GM18508 (cell line): ENCODE results near the gene C2CD3.

Source experiments
- ATAC-seq: cut with Tn5 transposase; IDR thresholded peaks from one replicate; pipeline ENCODE4 v1.9.1; 2021; ENCODE audit warnings: moderate number of reproducible peaks; ENCODE audit not compliant: insufficient read depth, unreplicated experiment

The C2CD3 gene, protein sequence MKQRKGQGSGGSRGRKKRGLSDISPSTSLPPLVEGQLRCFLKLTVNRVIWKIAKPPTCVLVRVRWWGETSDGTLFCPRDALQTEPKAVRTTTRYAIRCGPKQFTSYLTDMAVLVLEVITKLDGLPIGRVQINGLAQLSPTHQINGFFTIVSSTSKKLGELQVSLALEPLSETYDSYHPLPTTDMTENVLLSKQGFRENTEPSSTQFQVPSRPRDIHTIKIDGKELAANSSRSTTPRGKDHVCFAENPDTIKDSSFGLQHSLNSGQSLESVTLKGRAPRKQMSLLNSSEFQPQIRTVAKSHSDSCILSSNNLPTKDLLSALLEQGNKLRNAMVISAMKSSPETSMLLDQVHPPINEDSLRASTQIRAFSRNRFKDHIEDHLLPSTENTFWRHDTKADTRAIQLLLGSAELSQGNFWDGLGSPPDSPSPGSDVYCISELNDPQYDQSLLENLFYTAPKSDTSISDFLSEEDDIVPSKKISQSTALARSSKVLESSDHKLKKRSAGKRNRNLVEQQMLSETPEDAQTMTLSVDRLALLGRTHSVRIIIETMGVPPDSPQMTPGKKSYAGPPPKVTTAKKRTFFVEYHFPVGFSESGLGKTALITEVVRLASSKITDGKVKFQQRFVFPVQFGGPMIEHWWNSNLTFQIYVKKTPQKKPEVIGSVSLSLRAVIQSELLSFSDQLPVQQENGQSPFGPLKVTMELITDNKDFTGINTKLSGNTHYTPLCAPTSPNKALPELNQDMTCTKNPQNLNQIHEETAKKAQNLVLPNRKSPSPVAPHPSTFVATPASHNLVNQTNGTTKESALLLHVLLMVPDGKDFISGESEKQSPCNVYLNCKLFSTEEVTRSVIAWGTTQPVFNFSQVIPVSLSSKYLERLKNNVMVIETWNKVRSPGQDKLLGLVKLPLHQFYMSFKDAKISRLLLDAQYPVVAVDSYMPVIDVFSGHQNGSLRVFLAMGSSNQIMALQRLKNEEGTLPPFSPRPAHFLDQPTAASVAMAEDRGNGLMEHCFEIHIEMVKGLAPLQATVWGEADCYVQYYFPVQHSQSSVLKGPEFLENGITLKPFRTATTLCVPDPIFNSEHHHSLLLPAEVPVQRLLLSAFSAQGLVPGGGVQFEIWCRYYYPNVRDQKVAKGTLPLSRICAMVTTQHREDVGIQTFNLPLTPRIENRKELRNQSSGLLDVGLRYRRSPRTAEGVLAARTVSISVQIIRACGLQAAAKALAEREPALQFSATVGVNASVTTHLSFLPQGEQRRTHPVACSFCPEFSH (N-terminal part only)

DNA sequence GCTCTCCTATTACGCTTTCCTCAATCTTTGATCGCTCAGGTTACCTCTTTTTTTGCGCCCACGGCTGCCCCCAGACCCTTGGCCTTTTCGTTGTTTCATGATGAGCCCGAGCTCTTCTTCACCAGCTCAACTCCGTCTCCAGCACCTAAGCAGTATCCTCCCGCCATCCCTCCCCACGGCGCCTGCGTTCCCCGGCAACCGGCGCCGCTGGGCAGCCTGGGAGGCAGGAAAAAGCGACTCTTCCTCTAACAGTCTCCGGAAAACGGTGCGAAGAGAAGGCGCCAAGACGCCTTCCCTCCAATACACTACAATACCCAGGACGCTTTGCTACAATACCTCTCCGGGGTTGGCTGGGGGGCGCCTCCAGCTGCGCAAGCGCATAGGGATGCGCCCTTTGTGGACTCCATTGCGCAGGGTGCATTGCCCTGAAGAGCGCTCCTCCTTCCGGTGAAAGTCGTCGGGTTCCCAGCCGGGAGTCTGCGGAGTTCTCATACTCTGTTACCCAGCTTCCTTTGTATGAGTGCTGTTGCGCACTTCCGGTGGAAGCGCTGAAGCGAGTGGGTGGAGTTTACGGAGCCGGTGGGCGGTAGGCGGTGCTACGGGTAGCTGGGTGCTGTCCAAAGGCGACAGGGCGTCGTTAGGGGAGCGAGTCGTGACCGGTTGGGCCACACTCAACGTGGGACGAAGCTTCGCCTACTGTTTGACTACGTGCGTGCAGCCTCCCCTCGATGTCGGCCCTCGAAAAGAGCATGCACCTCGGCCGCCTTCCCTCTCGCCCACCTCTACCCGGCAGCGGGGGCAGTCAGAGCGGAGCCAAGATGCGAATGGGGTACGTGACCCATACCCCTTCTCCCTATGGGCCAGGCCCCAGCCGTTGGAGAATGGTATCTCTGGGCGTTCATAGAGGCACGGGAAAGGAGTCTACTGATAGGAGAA, at the start of gene C2CD3, which contains the start of gene PPME1:
C2CD3 (minus strand) TSS at position 309 of the 936 bp plus-strand sequence; CDS start at position 99, 210 bp downstream.
PPME1 (plus strand) TSS at position 596 of the 936 bp plus-strand sequence; CDS start at position 729, 133 bp downstream.
- peak; percentile 96 for ATAC-seq

DNA sequence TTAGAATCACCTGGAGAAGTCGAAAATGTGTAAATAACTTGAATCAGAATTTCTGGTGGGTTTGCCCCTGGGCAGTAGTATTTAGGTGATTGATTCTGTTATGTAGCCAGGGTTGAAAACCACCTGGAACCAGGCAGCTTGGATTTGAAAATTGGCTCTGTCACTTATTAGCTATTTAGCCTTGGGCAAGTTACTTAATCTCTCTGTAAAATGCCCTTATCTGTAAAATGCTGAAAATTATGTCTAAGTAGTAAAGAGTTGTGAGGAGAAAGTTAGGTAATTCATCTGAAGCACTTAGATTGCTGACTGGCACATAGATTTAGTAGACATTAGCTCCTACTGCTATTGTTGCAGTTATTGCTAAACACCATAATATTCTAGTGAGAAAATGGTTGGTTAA, 49.6 kb upstream of the C2CD3 start:
- ATAC-seq = no peak

DNA sequence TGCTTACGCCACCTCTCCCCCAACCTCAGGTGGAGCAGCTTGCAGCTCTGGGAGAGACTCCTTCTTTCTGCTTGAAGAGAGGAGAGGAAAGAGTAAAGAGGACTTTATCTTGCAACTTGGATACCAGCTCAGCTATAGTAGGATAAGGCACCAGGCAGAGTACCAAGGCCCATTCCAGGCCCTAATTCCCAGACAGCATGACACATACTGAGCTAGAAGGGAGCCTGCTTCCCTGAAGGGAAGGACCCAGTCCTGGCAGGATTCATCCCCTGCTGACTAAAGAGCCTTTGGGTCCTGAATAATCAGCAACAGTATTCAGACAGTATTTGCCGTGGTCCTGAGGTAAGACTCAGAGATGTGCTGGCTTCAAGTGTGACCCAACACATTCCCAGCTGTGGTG, 41.7 kb upstream of the C2CD3 start:
- no peak for ATAC-seq

DNA sequence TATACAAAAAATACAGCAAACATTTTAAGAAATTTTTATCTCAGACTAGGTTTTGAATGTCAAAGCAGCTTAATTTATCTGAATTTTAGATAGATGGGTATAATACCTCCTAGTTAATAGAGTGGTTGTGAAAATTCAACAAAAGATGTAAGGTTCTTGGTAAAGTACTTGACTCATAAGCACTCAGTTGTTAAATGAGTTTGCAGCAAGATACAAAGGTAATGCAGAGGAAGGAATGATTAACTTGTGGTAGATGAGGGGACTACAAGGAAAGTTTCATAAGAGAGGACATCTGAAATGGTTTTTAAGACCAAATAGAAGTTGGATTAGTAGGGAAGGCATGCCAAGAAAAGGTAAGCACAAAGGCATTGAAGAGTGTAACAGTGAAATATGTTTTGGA, 37.7 kb upstream of the C2CD3 start:
- no peak for ATAC-seq

DNA sequence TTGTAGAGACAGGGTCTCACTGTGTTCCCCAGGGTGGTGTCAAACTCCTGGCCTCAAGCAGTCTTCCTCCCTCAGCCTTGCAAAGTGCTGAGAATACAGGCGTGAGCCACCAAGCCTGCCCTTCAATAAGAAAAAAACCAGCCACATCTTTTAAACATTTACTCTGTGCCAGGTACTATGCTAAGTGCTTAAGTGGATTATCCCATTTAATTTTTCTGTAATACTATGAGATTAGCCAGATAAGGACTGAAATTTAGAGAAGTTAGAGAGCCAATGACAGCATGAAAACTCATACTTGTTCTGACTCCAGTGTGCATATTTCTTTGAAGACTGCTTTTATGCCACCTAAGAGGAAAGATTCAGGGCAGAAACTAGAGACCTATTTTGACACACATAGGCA, 35.9 kb upstream of the C2CD3 start:
- no peak for ATAC-seq

DNA sequence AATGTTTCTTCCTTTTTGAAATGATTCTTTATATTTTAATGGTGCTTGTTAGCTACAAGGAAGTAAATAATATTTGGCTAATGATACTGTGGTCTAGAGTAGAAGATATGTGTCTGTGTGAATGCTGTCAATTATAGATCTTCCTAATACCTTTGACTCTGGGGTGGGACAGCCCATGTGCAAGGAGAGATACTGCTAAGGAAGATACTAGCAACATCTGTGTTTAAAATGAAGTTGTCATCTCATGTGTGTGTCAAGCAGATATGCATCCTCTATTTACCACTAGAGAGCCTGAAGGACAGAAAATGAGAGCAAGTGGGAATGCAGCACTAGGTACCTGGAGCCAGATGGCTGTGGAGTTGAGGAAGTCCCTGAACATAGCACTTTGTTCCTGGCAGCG, 34.4 kb upstream of the C2CD3 start:
- ATAC-seq = no peak

DNA sequence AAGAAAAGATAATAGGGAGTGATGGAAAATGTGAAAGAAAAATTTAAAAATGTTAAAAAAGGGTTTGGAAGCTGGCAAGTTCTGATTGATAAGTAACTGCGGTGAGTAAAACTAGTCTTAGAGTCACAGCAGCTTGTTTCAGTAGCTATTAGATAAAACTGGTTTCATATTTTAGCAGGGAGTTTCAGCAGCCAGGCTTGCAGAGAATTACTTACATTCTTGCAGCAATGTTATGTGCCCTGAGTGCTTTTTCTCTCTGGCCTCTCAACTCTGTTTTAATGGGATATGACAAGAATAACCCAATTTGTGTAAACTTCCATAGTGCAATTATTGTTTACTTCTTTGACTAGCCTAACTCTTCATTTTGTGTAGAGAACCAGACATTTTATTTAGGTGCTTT, 33.9 kb upstream of the C2CD3 start:
- no peak for ATAC-seq

DNA sequence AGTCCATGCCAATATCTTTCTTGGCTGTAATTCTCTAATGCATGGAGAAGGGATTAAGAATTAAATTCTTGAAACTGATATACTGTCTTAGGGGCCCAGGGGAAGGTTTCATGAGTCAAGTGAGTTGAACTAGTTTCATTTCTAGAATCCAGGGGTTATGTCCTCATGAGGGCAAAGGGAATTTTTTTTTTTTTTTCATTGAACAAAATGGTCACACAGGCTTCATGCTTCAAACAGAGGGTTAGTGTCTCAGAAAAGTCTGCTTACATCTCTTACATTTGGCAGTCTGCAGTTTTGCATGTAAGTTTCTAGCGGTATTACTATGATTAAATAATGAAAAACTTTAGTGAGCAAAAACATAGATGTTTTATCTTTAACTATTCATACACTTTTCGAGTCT, 33.2 kb upstream of the C2CD3 start:
- ATAC-seq = no peak

DNA sequence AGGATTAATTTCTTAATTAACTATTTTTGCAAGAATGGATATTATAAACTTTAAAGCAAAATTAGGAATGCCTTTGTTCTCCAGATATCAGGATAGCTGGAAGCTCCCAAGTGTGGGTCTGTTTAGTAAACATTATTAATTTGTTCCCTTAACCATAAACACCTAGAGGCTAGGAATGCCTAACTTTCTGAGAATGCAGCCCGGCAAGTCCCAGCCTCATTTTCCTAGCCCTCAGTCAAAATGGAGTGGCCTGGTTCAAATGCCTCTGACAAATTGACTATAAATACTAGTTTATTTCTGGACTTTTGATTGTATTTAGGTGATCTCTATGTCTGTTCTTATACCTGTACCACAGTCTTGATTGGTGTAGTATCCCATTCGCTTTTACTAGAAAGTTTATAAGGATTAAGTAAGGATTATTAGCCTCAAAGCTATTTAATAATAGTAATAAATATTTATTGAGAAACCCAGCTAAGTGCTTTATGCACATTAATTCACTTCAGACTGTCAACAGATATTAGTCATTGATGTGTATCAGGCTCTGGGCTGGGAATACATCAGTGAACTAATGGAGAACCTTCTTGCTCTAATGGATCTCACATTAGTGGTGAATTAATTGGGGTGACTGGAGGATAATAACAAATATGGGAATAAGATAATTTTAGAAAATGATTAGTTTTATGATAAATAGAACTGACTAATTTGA, 26.1 kb upstream of the C2CD3 start:
- no peak for ATAC-seq

DNA sequence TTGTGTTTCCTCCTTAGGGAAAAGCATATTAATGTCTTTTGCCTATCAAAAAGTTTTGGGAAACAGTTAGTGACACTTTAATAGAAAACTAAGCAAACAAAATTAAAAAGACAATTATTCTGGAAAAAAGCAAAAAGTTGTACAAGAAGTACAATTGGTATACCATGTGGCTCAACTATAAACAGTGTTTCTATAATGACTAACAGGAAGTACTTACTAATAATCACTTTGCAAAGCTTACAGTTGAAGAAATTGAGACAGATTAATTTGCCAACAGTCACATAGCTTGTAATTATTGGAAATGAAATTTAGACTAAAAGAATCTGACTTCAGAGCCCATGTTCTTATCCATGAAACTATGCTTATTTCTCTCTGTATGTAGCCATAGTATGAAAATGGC, 25.0 kb upstream of the C2CD3 start:
- no peak for ATAC-seq

DNA sequence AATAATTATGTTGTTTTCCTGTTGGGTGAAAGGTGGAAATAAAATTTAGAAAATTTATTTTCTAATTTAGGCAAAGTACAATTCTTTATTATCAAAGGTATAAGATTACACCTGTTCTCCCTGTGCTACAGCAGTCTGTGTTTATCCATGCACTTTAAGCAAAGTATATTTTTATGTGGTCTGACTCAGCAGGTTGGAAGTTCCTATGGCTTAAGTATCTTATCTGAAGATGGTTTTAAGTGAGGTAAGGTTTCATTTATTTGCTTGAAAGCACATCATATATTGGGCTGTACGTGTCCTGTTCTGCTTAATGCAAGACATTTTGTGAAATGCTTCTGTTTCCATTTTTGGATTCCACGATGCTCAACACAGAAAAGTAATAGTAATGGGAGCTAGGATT, 14.9 kb upstream of the C2CD3 start:
- no peak for ATAC-seq

DNA sequence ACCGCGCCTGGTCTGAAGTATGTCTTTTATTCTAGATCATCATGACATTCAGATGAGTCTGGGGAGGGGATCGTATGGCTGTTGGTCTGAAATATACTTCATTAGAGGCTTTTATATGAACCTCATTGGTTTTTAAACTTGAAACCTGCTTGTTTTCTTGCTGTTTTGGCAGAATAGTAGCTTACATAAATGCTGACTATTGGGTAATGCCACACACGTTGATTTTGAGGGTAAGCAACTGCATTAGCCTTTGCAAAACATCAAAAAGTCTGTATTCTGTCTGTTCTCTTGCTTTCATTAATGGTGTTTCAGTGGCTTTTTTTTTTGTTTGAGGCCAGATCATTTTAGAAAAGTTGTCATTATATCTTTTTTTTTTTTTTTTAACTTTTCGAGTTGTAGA, 14.5 kb upstream of the C2CD3 start:
- no peak for ATAC-seq

DNA sequence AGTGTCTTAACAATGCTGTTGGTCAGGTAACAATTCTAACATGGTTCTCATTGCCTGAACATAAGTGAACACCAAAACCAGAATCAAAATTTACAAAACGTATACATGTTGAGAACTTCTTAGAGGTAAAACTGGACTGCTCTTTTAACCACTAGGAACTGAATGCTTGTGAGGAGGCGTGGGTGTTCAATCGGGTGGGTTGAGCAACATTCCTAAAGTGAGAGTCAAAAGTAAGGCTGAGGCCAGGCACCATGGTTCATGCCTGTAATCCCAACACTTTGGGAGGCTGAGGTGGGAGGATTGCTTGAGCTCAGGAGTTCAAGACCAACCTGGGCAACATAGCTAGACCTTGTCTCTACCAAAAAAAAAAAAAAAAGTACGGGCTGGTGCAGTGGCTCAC, 11.8 kb upstream of the C2CD3 start:
- no peak for ATAC-seq

DNA sequence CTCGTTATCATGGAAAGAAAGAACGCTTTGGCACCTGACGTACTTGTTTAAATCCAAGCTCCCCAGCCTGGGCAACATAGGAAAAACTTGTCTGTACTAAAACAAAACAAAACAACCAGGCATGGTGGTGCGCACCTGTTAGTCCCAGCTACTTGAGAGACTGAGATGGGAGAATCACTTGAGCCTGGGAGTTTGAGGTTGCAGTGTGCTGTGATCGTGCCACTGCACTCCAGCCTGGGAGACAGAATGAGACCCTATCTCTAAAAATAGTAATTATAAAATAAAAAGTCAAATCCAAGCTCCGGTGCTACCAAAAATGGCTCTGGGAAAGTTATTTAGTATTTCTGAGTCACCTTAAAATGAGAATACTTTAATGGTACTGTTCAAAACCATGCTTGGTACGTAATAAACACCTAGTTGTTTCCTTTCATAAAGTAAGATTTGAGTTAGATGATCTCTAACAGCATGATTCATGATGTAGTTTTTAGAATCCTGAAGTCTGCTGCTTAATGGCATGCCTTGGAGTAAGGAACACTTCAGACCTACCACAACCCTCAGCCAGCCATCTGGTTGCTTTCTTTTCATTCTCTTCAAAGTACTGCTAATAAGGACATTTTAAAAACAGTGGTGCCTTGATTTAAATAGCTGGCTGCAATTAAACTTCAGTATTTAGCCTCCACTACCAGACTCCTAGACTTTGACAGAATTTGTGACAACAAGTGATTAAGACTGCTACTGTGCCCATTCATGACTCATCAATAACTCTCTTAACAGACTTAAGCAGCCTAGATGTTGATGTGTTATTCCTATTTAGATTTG, 8.6 kb upstream of the C2CD3 start:
- no peak for ATAC-seq

DNA sequence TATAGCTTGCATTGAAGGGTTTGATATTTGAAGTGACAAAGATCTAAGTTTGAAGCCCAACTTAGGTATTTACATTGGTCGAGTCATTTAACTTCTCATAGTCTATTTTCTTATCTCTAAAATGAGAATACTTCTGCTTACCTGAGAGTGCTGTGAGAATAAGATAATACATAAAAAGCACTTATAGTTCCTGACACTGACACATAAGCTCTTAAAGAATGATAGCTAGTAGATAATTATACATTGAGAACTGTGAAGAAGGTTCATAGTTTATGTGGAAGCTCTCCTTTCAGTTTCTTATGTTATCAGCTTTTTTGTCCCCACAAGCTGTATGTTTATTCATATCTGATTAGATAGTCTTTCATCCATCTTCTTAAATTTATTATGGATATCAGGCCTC, 5.1 kb upstream of the C2CD3 start:
- ATAC-seq = no peak

DNA sequence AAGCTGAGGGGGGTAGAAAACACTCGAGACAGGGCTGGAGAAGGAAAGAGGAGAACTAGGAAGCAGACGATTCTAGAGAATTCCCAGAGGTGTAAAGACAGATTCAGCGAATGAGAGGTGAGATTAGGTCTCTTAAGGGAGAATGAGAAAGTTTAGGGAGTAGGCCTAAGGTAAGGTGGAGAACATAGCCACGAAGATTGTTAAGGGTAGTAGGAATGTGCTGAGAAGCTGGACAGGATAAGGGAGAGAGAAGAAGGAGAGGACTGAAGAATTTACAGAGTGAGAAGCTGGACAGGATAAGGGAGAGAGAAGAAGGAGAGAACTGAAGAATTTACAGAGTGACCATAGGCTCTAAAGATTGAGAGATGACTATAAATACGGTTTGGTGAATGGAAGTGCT, 1.2 kb upstream of the C2CD3 start:
- ATAC-seq = no peak

DNA sequence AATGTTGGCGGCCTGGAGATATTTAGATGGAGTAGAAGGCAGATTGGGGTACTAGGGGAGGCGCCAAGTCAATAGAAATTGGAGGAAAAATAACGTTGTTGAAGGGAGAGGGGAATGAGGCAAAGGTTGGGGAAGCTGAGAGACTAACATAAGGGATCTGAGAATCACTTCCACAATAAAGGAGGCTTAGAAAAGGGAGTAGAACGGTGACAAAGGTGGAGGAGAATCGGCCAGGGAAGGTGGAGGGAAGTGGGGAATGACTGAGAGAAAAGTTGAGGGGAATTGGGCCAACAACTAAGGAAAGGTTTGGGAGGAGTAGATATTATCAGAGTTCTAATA, 797 bp upstream of the C2CD3 start:
- ATAC-seq = no peak

DNA sequence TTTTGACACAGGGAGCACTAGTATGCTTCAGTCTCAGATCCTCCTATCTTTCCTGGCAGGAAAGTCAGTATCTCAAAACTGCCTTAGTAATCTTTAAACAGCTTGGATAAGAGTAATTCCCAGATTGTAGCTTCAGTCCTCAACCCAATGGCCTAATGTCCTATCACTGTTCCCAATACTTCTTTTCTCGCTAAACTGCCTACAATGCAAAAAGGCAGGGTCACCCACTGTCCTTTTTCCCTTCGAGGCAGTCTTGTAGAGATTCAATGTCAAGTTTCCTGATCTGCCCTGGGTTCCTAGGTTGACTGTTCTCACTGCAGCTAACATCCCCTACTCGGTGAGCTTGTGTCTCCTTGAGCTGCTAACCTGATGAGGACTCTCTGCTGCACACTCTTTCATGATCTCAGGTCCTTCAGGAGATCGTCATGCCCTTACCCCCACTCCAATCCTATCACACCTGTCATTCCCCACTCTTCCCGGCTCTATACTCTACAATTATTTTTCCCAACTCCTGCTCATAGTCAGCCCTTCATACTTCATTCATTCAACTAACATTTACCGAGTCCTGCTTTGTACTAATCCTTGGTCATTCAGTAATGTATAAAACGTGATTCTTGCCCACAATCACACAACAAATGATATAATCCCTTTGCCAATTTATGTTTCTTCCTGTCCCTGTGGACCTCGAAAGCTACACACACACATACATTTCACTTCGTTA, 904 bp downstream of the C2CD3 start:
- ATAC-seq = no peak
